ENCODE results near the gene MS4A3. TPM values are rescaled to one million over a fixed set of nuclear protein-coding genes. Genes with fewer than 3 reads are reported as not detected.
"Not testable (repeated sequence)": the region's sequence is repeated elsewhere in the genome, so short reads cannot be mapped to it uniquely, and the experiment has no call there.

The MS4A3 gene
- total and polyA plus RNA-seq, 5 donors from 2014 or later, result 0.79 TPM; not detected in 4

DNA sequence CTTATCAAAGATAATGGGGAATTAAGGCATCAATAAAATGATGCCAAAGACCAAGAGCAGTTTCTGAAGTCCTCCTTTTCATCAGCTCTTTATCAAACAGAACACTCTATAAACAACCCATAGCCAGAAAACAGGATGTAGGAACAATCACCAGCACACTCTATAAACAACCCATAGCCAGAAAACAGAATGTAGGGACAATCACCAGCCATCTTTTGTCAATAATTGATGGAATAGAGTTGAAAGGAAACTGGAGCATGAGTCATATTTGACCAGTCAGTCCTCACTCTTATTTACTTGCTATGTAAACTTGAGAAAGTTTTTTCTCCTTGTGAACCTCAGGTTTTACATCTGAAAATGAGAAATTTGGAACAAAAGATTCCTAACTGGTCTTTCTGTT lies 42.0 kb downstream of the MS4A3 start:
- H3K4me1 ChIP-seq (ENCODE audit: control insufficient read depth, insufficient read depth, low read length, poor library complexity, severe bottlenecking), result no peaks in the 10 kb centered on the region
- H3K27ac ChIP-seq (ENCODE audit: insufficient read depth, low read length, poor library complexity, severe bottlenecking), result no peak overlapping the region
- no peak overlapping the region for H3K4me3 ChIP-seq (ENCODE audit: low read depth, low read length)
- no peak overlapping the region for H3K27ac Mint-ChIP-seq
- H3K9me3 ChIP-seq (ENCODE audit: control insufficient read depth in 2 of 2, low read length in 2 of 2), result no peaks in the 10 kb centered on the region
- H3K27me3 ChIP-seq (ENCODE audit: control insufficient read depth, insufficient read depth, low read length), result no peaks in the 10 kb centered on the region
- no peaks in the 10 kb centered on the region for H3K27me3 Mint-ChIP-seq
- H3K9me3 Mint-ChIP-seq, result peaks cover 0 to 2% (median 0%) of the 10 kb centered on the region in 7 donors
- H3K36me3 ChIP-seq (ENCODE audit: control insufficient read depth, insufficient read depth, low read length), result no peaks in the 10 kb centered on the region
- H3K36me3 Mint-ChIP-seq, result no peaks in the 10 kb centered on the region
- no peak overlapping the region for H3K4me3 Mint-ChIP-seq
- no peak for DNase-seq
- peaks cover 0 to 2% (median 0%) of the 10 kb centered on the region in 4 donors for H3K4me1 Mint-ChIP-seq
- ATAC-seq (ENCODE audit: low read depth in 2 of 2), result no peak

DNA sequence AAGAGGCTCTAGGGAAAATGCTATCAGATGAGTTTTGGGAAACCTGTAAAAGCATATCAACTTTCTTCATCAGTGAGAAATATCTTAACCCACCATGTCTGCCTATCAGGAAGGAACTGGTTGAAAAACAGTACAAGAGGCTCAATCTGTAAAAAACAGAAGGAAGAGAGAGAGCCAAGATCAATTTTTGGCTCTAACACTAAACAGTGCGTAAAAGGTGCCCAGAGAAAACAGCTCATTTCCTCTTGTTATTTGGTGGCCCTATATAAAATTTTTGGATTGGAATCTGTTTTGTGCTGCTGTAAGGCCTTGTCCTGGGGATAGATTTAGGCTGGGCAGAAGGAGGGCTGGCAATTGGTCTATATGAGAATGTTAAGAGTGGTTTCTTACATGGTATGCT lies 44.1 kb downstream of the MS4A3 start:
- no peaks in the 10 kb centered on the region for H3K36me3 Mint-ChIP-seq
- DNase-seq, result no peak
- H3K4me1 ChIP-seq (ENCODE audit: control insufficient read depth, insufficient read depth, low read length, poor library complexity, severe bottlenecking), result no peaks in the 10 kb centered on the region
- peaks cover 0 to 1% (median 0%) of the 10 kb centered on the region in 7 donors for H3K9me3 Mint-ChIP-seq
- H3K27ac Mint-ChIP-seq, result no peak overlapping the region
- no peak overlapping the region for H3K4me3 ChIP-seq (ENCODE audit: low read depth, low read length)
- ATAC-seq (ENCODE audit: low read depth in 2 of 2), result no peak
- no peaks in the 10 kb centered on the region for H3K27me3 ChIP-seq (ENCODE audit: control insufficient read depth, insufficient read depth, low read length)
- no peaks in the 10 kb centered on the region for H3K27me3 Mint-ChIP-seq
- no peak overlapping the region for H3K4me3 Mint-ChIP-seq
- H3K36me3 ChIP-seq (ENCODE audit: control insufficient read depth, insufficient read depth, low read length), result no peaks in the 10 kb centered on the region
- H3K27ac ChIP-seq (ENCODE audit: insufficient read depth, low read length, poor library complexity, severe bottlenecking), result no peak overlapping the region
- no peaks in the 10 kb centered on the region for H3K9me3 ChIP-seq (ENCODE audit: control insufficient read depth in 2 of 2, low read length in 2 of 2)
- peaks cover 0 to 2% (median 0%) of the 10 kb centered on the region in 4 donors for H3K4me1 Mint-ChIP-seq

DNA sequence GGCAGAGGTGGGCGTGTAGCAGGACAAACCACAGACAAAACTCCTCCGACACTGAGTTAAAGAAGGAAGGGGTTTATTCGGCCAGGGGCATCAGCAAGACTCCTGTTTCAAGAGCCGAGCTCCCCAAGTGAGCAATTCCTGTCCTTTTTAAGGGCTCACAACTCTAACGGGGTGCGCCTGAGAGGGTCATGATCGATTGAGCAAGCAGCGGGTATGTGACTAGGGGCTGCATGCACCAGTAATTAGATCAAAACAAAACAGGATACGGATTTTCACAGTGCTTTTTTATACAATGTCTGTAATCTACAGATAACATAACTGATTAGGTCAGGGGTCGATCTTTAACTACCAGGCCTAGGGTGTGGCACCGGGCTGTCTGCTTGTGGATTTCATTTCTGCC lies 44.9 kb downstream of the MS4A3 start:
- not testable (repeated sequence) for H3K27me3 Mint-ChIP-seq; ATAC-seq (ENCODE audit: low read depth in 2 of 2); H3K27ac Mint-ChIP-seq; H3K4me3 Mint-ChIP-seq; H3K36me3 Mint-ChIP-seq; H3K9me3 ChIP-seq (ENCODE audit: control insufficient read depth in 2 of 2, low read length in 2 of 2); H3K4me1 Mint-ChIP-seq; H3K27me3 ChIP-seq (ENCODE audit: control insufficient read depth, insufficient read depth, low read length); H3K36me3 ChIP-seq (ENCODE audit: control insufficient read depth, insufficient read depth, low read length); DNase-seq; H3K27ac ChIP-seq (ENCODE audit: insufficient read depth, low read length, poor library complexity, severe bottlenecking); H3K9me3 Mint-ChIP-seq; H3K4me1 ChIP-seq (ENCODE audit: control insufficient read depth, insufficient read depth, low read length, poor library complexity, severe bottlenecking); H3K4me3 ChIP-seq (ENCODE audit: low read depth, low read length)

DNA sequence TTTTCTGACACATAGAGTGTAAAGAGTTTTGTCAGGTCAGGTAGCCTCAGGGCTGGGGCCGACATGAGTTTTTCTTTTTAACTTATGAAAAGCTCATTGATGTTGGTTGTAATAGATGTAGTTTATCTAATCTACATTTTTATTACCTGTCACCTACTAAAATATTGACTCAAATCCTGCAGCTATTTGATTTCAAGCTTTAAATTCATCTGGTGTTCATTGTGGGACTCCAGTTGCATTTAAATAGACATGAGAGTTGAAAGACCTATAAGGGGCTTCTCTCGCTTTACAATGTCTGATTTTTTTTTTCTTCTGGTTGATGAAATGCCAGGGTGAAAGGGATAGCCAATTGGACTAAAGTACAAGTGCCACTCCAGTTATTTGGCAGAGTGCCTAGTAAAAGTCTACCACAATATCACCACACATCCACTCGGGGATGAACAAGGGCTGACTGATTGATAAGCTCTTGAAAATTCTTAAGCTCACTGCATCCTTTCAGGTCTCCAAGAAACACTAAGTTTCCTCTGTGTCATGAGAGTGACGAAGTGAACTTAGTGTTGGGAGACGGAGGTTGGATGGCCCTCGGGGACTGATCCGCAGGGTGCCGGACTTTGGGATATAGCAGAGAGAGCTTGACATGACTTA lies 48.1 kb downstream of the MS4A3 start:
- not testable (repeated sequence) for H3K4me3 ChIP-seq (ENCODE audit: low read depth, low read length); H3K27ac Mint-ChIP-seq

DNA sequence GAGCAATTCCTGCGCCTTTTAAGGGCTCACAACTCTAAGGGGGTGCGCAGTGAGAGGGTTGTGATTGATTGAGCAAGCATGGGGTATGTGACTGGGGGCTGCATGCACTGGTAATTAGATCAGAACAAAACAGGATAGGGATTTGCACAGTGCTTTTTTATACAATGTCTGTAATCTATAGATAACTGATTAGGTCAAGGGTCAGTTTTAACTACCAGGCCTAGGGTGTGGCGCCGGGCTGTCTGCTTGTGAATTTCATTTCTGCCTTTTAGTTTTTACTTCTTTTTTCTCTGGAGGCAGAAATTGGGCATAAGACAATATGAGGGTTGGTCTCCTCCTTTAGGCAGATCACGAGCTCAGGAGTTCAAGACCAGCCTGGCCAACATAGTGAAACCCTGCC lies 52.2 kb downstream of the MS4A3 start:
- not testable (repeated sequence) for H3K27ac Mint-ChIP-seq; H3K9me3 Mint-ChIP-seq; ATAC-seq (ENCODE audit: low read depth in 2 of 2)

More for the DNA sequence above, 48.1 kb downstream of the MS4A3 start:
- H3K36me3 ChIP-seq (ENCODE audit: control insufficient read depth, insufficient read depth, low read length); H3K4me1 ChIP-seq (ENCODE audit: control insufficient read depth, insufficient read depth, low read length, poor library complexity, severe bottlenecking); H3K4me3 Mint-ChIP-seq; H3K27me3 Mint-ChIP-seq; DNase-seq; H3K27me3 ChIP-seq (ENCODE audit: control insufficient read depth, insufficient read depth, low read length); H3K4me1 Mint-ChIP-seq; H3K9me3 Mint-ChIP-seq; H3K27ac ChIP-seq (ENCODE audit: insufficient read depth, low read length, poor library complexity, severe bottlenecking); H3K9me3 ChIP-seq (ENCODE audit: control insufficient read depth in 2 of 2, low read length in 2 of 2); ATAC-seq (ENCODE audit: low read depth in 2 of 2); H3K36me3 Mint-ChIP-seq: not testable (repeated sequence)

DNA sequence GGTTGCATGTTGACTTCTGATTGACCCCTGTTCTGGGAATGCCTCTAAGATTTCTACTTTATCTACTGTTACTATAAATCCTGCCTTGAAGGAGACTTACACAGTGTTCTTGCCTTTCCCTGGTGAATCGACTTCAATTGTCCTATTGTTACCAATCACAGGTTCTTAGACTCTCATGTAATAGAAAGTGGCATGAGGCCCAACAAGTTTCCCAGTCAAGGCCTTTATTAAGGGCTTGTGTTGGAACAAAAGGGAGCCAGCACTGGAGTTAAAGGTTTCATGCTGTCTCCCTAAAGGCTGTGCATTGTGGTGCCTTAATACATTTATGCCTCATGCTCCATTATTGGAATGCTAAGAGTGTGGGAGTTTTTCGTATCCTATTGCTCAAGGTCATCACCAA lies 55.3 kb downstream of the MS4A3 start:
- DNase-seq (no peak), ATAC-seq (ENCODE audit: low read depth in 2 of 2) (no peak)
- no peaks in the 10 kb centered on the region for H3K9me3 ChIP-seq (ENCODE audit: control insufficient read depth in 2 of 2, low read length in 2 of 2)
- no peaks in the 10 kb centered on the region for H3K4me1 ChIP-seq (ENCODE audit: control insufficient read depth, insufficient read depth, low read length, poor library complexity, severe bottlenecking)
- no peaks in the 10 kb centered on the region for H3K36me3 ChIP-seq (ENCODE audit: control insufficient read depth, insufficient read depth, low read length)
- no peak overlapping the region for H3K4me3 ChIP-seq (ENCODE audit: low read depth, low read length)
- Mint-ChIP-seq H3K4me1 (no peaks in the 10 kb centered on the region), H3K27ac (no peak overlapping the region), H3K9me3 (peaks cover 0 to 5% (median 0%) of the 10 kb centered on the region in 7 donors), H3K36me3 (no peaks in the 10 kb centered on the region), H3K27me3 (peaks cover 16% of the 10 kb centered on the region), H3K4me3 (no peak overlapping the region)
- no peak overlapping the region for H3K27ac ChIP-seq (ENCODE audit: insufficient read depth, low read length, poor library complexity, severe bottlenecking)
- no peaks in the 10 kb centered on the region for H3K27me3 ChIP-seq (ENCODE audit: control insufficient read depth, insufficient read depth, low read length)

More for the DNA sequence above, 52.2 kb downstream of the MS4A3 start:
- H3K27ac ChIP-seq (ENCODE audit: insufficient read depth, low read length, poor library complexity, severe bottlenecking); H3K36me3 Mint-ChIP-seq; DNase-seq; H3K4me3 Mint-ChIP-seq; H3K27me3 ChIP-seq (ENCODE audit: control insufficient read depth, insufficient read depth, low read length); H3K9me3 ChIP-seq (ENCODE audit: control insufficient read depth in 2 of 2, low read length in 2 of 2); H3K36me3 ChIP-seq (ENCODE audit: control insufficient read depth, insufficient read depth, low read length); H3K4me1 Mint-ChIP-seq; H3K4me1 ChIP-seq (ENCODE audit: control insufficient read depth, insufficient read depth, low read length, poor library complexity, severe bottlenecking); H3K4me3 ChIP-seq (ENCODE audit: low read depth, low read length); H3K27me3 Mint-ChIP-seq: not testable (repeated sequence)

DNA sequence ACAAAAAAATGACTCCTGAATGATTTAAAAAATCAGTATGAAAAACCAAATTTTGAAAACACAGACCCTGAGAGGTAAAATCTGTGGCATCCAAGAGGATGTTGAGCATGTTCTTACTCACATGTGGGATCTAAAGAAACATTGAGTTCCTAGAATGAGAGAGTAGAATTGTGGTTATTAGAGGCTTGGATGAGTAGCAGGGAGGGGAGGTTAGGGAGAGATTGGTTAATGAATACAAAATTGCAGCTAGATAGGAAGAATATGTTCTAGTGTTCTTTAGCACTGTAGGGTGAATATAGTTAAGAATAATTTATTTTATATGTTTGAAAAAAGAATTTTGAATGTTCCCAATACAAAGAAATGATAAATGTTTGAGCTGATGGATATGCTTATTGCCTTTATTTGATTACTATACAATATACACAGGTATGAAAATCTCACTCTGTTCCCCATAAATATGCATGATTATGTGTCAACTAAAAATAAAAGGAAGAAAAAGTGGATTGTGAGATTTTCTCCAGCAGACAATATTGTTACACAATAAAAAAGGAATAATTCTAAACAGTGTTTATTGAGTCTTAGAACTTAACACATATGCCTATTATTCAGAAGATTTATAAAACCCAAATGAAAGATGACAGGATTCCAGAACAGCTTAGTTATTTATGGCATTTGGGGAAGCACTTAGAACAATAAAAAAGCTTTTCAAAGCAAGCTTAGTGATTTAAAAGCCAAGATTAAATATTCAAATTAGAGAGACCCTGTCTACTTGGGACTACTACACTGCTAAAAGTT lies 60.7 kb downstream of the MS4A3 start:
- no peak overlapping the region for H3K27ac Mint-ChIP-seq
- Histone ChIP-seq H3K27ac (ENCODE audit: insufficient read depth, low read length, poor library complexity, severe bottlenecking) (no peak overlapping the region), H3K4me3 (ENCODE audit: low read depth, low read length) (no peak overlapping the region), H3K36me3 (ENCODE audit: control insufficient read depth, insufficient read depth, low read length) (no peaks in the 10 kb centered on the region), H3K4me1 (ENCODE audit: control insufficient read depth, insufficient read depth, low read length, poor library complexity, severe bottlenecking) (no peaks in the 10 kb centered on the region), H3K9me3 (ENCODE audit: control insufficient read depth in 2 of 2, low read length in 2 of 2) (no peaks in the 10 kb centered on the region), H3K27me3 (ENCODE audit: control insufficient read depth, insufficient read depth, low read length) (no peaks in the 10 kb centered on the region)
- DNase-seq (no peak), ATAC-seq (ENCODE audit: low read depth in 2 of 2) (no peak)
- H3K27me3 Mint-ChIP-seq, result peaks cover 10% of the 10 kb centered on the region
- H3K9me3 Mint-ChIP-seq, result peaks cover 0 to 5% (median 0%) of the 10 kb centered on the region in 7 donors
- H3K4me1 Mint-ChIP-seq, result no peaks in the 10 kb centered on the region
- H3K4me3 Mint-ChIP-seq, result no peak overlapping the region
- H3K36me3 Mint-ChIP-seq, result no peaks in the 10 kb centered on the region

DNA sequence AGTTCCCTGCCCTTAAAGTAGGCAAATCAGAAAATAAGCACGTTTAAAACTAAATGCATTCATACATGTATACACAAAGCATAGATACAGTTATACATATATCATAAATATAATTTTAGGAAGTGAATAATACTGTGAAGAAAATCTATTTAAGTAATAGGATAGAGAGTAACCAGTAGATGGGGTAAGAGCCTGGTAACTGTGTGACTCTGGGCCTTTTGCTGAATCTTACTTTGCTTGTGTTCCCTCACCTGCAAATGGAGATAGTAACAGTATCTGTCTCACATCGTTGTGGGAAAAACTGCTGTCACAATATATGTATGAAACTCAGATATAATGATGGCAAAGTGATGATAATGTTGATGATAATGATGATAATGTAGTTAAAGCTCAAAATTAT lies 61.9 kb downstream of the MS4A3 start:
- no peak for DNase-seq
- peaks cover 0 to 5% (median 0%) of the 10 kb centered on the region in 7 donors for H3K9me3 Mint-ChIP-seq
- H3K27me3 ChIP-seq (ENCODE audit: control insufficient read depth, insufficient read depth, low read length), result no peaks in the 10 kb centered on the region
- H3K27ac Mint-ChIP-seq, result no peak overlapping the region
- H3K36me3 Mint-ChIP-seq, result no peaks in the 10 kb centered on the region
- no peak overlapping the region for H3K4me3 ChIP-seq (ENCODE audit: low read depth, low read length)
- H3K4me1 Mint-ChIP-seq, result no peaks in the 10 kb centered on the region
- no peak overlapping the region for H3K27ac ChIP-seq (ENCODE audit: insufficient read depth, low read length, poor library complexity, severe bottlenecking)
- peaks cover 10% of the 10 kb centered on the region for H3K27me3 Mint-ChIP-seq
- H3K4me1 ChIP-seq (ENCODE audit: control insufficient read depth, insufficient read depth, low read length, poor library complexity, severe bottlenecking), result no peaks in the 10 kb centered on the region
- no peaks in the 10 kb centered on the region for H3K36me3 ChIP-seq (ENCODE audit: control insufficient read depth, insufficient read depth, low read length)
- H3K4me3 Mint-ChIP-seq, result no peak overlapping the region
- H3K9me3 ChIP-seq (ENCODE audit: control insufficient read depth in 2 of 2, low read length in 2 of 2), result no peaks in the 10 kb centered on the region
- ATAC-seq (ENCODE audit: low read depth in 2 of 2), result no peak
